ENCODE data around the gene MYO1E. TPM values are rescaled to one million over a fixed set of nuclear protein-coding genes. Genes with fewer than 3 reads are reported as not detected.

The MYO1E gene
- total RNA-seq, 1 donor from 2014 or later, result 33.6 TPM

GRCh38 chr15:59354417-59355031 is 18.1 kb downstream of the MYO1E start:
- Mint-ChIP-seq H3K27ac (no peak overlapping the region), H3K4me1 (ENCODE audit: low read depth) (peaks cover 61% of the 10 kb centered on the region), H3K4me3 (no peak overlapping the region), H3K9me3 (no peaks in the 10 kb centered on the region), H3K36me3 (ENCODE audit: low read depth) (peaks cover 6% of the 10 kb centered on the region), H3K27me3 (ENCODE audit: insufficient read depth) (peaks cover 5% of the 10 kb centered on the region)
- DNase-seq (ENCODE audit: low spot score), result no peak
- intact Hi-C loops (cut with micrococcal nuclease), result loop anchor here (5.0 kb wide), 1 partner anchor 107 kb away; no protein-coding TSS in a partner anchor

GRCh38 chr15:59353994-59354416 is 18.7 kb downstream of the MYO1E start:
- Mint-ChIP-seq H3K4me1 (ENCODE audit: low read depth) (peaks cover 63% of the 10 kb centered on the region), H3K36me3 (ENCODE audit: low read depth) (peaks cover 6% of the 10 kb centered on the region), H3K9me3 (no peaks in the 10 kb centered on the region), H3K27ac (peak overlapping the region; percentile 21), H3K27me3 (ENCODE audit: insufficient read depth) (peaks cover 7% of the 10 kb centered on the region), H3K4me3 (no peak overlapping the region)
- intact Hi-C loops (cut with micrococcal nuclease), result loop anchor here (5.0 kb wide), 1 partner anchor 107 kb away; no protein-coding TSS in a partner anchor
- DNase-seq (ENCODE audit: low spot score), result no peak

- peaks cover 3% of the 10 kb centered on the region for H3K36me3 Mint-ChIP-seq (ENCODE audit: low read depth)
- no peak overlapping the region for H3K27ac Mint-ChIP-seq
- peaks cover 57% of the 10 kb centered on the region for H3K4me1 Mint-ChIP-seq (ENCODE audit: low read depth)
- H3K4me3 Mint-ChIP-seq, result no peak overlapping the region
- intact Hi-C loops (cut with micrococcal nuclease), result loop anchor here (5.0 kb wide), 1 partner anchor 105 kb away; no protein-coding TSS in a partner anchor
- no peaks in the 10 kb centered on the region for H3K9me3 Mint-ChIP-seq
- no peak for DNase-seq (ENCODE audit: low spot score)
- peaks cover 5% of the 10 kb centered on the region for H3K27me3 Mint-ChIP-seq (ENCODE audit: insufficient read depth)
Measured at GRCh38 chr15:59352683-59353082, 20.0 kb downstream of the MYO1E start.

GRCh38 chr15:59352189-59352588 is 20.5 kb downstream of the MYO1E start:
- Mint-ChIP-seq H3K27ac (no peak overlapping the region), H3K4me1 (ENCODE audit: low read depth) (peaks cover 53% of the 10 kb centered on the region), H3K27me3 (ENCODE audit: insufficient read depth) (peaks cover 5% of the 10 kb centered on the region), H3K9me3 (no peaks in the 10 kb centered on the region), H3K36me3 (ENCODE audit: low read depth) (peaks cover 3% of the 10 kb centered on the region), H3K4me3 (no peak overlapping the region)
- intact Hi-C loops (cut with micrococcal nuclease), result loop anchor here (5.0 kb wide), 1 partner anchor 105 kb away; no protein-coding TSS in a partner anchor
- no peak for DNase-seq (ENCODE audit: low spot score)

GRCh38 chr15:59350421-59350732 is 22.3 kb downstream of the MYO1E start:
- H3K27me3 Mint-ChIP-seq (ENCODE audit: insufficient read depth), result peaks cover 2% of the 10 kb centered on the region
- peaks cover 60% of the 10 kb centered on the region for H3K4me1 Mint-ChIP-seq (ENCODE audit: low read depth)
- H3K27ac Mint-ChIP-seq, result peak overlapping the region; percentile 68
- intact Hi-C loops (cut with micrococcal nuclease), result loop anchor here (2.0 to 5.0 kb wide), 2 partner anchors 50 to 103 kb away; no protein-coding TSS in a partner anchor
- no peaks in the 10 kb centered on the region for H3K9me3 Mint-ChIP-seq
- H3K4me3 Mint-ChIP-seq, result peak overlapping the region; percentile 26
- DNase-seq (ENCODE audit: low spot score), result no peak
- peaks cover 3% of the 10 kb centered on the region for H3K36me3 Mint-ChIP-seq (ENCODE audit: low read depth)

- peaks cover 60% of the 10 kb centered on the region for H3K4me1 Mint-ChIP-seq (ENCODE audit: low read depth)
Measured at GRCh38 chr15:59349680-59350420, 22.8 kb downstream of the MYO1E start.

GRCh38 chr15:59347915-59348314 is 24.8 kb downstream of the MYO1E start:
- Mint-ChIP-seq H3K27me3 (ENCODE audit: insufficient read depth) (peaks cover 3% of the 10 kb centered on the region), H3K36me3 (ENCODE audit: low read depth) (peaks cover 9% of the 10 kb centered on the region), H3K27ac (no peak overlapping the region), H3K4me3 (no peak overlapping the region), H3K9me3 (peaks cover 1% of the 10 kb centered on the region), H3K4me1 (ENCODE audit: low read depth) (peaks cover 51% of the 10 kb centered on the region)
- intact Hi-C loops (cut with micrococcal nuclease), result no loop called here
- DNase-seq (ENCODE audit: low spot score), result no peak

More at GRCh38 chr15:59349680-59350420, 22.8 kb downstream of the MYO1E start:
- Mint-ChIP-seq H3K27me3 (ENCODE audit: insufficient read depth) (peaks cover 2% of the 10 kb centered on the region), H3K27ac (peak overlapping the region; percentile 68), H3K4me3 (peak overlapping the region; percentile 26), H3K36me3 (ENCODE audit: low read depth) (peaks cover 3% of the 10 kb centered on the region), H3K9me3 (no peaks in the 10 kb centered on the region)
- intact Hi-C loops (cut with micrococcal nuclease), result loop anchor here (2.0 to 5.0 kb wide), 2 partner anchors 49 to 103 kb away; no protein-coding TSS in a partner anchor
- no peak for DNase-seq (ENCODE audit: low spot score)

GRCh38 chr15:59346951-59347350 is 25.7 kb downstream of the MYO1E start:
- no peak overlapping the region for H3K4me3 Mint-ChIP-seq
- peaks cover 9% of the 10 kb centered on the region for H3K27me3 Mint-ChIP-seq (ENCODE audit: insufficient read depth)
- peaks cover 12% of the 10 kb centered on the region for H3K36me3 Mint-ChIP-seq (ENCODE audit: low read depth)
- peaks cover 55% of the 10 kb centered on the region for H3K4me1 Mint-ChIP-seq (ENCODE audit: low read depth)
- H3K27ac Mint-ChIP-seq, result no peak overlapping the region
- no peak for DNase-seq (ENCODE audit: low spot score)
- intact Hi-C loops (cut with micrococcal nuclease), result no loop called here
- H3K9me3 Mint-ChIP-seq, result peaks cover 6% of the 10 kb centered on the region

- H3K27ac Mint-ChIP-seq, result no peak overlapping the region
Measured at GRCh38 chr15:59345326-59345725, 27.3 kb downstream of the MYO1E start.

GRCh38 chr15:59344311-59344710 is 28.4 kb downstream of the MYO1E start:
- Mint-ChIP-seq H3K27ac (no peak overlapping the region), H3K36me3 (ENCODE audit: low read depth) (peaks cover 10% of the 10 kb centered on the region), H3K4me3 (no peak overlapping the region), H3K9me3 (peaks cover 6% of the 10 kb centered on the region), H3K4me1 (ENCODE audit: low read depth) (peaks cover 29% of the 10 kb centered on the region), H3K27me3 (ENCODE audit: insufficient read depth) (peaks cover 9% of the 10 kb centered on the region)
- intact Hi-C loops (cut with micrococcal nuclease), result no loop called here
- DNase-seq (ENCODE audit: low spot score), result no peak

More at GRCh38 chr15:59345326-59345725, 27.3 kb downstream of the MYO1E start:
- Mint-ChIP-seq H3K27me3 (ENCODE audit: insufficient read depth) (peaks cover 11% of the 10 kb centered on the region), H3K9me3 (peaks cover 6% of the 10 kb centered on the region), H3K4me1 (ENCODE audit: low read depth) (peaks cover 38% of the 10 kb centered on the region), H3K36me3 (ENCODE audit: low read depth) (peaks cover 12% of the 10 kb centered on the region), H3K4me3 (no peak overlapping the region)
- intact Hi-C loops (cut with micrococcal nuclease), result no loop called here
- DNase-seq (ENCODE audit: low spot score), result no peak

- Mint-ChIP-seq H3K4me1 (ENCODE audit: low read depth) (peaks cover 20% of the 10 kb centered on the region), H3K27me3 (ENCODE audit: insufficient read depth) (peaks cover 9% of the 10 kb centered on the region), H3K36me3 (ENCODE audit: low read depth) (peaks cover 10% of the 10 kb centered on the region)
Measured at GRCh38 chr15:59340325-59340724, 32.3 kb downstream of the MYO1E start.

GRCh38 chr15:59339252-59339672 is 33.4 kb downstream of the MYO1E start:
- Mint-ChIP-seq H3K9me3 (peaks cover 6% of the 10 kb centered on the region), H3K27ac (no peak overlapping the region), H3K4me1 (ENCODE audit: low read depth) (peaks cover 17% of the 10 kb centered on the region), H3K4me3 (no peak overlapping the region), H3K36me3 (ENCODE audit: low read depth) (peaks cover 10% of the 10 kb centered on the region), H3K27me3 (ENCODE audit: insufficient read depth) (peaks cover 9% of the 10 kb centered on the region)
- intact Hi-C loops (cut with micrococcal nuclease), result no loop called here
- no peak for DNase-seq (ENCODE audit: low spot score)

More at GRCh38 chr15:59340325-59340724, 32.3 kb downstream of the MYO1E start:
- no peak overlapping the region for H3K27ac Mint-ChIP-seq
- intact Hi-C loops (cut with micrococcal nuclease), result no loop called here
- DNase-seq (ENCODE audit: low spot score), result no peak
- peaks cover 6% of the 10 kb centered on the region for H3K9me3 Mint-ChIP-seq
- H3K4me3 Mint-ChIP-seq, result no peak overlapping the region

GRCh38 chr15:59338414-59338813 is 34.3 kb downstream of the MYO1E start:
- H3K9me3 Mint-ChIP-seq, result peaks cover 6% of the 10 kb centered on the region
- intact Hi-C loops (cut with micrococcal nuclease), result no loop called here
- no peak overlapping the region for H3K4me3 Mint-ChIP-seq
- DNase-seq (ENCODE audit: low spot score), result no peak
- H3K27ac Mint-ChIP-seq, result no peak overlapping the region
- peaks cover 5% of the 10 kb centered on the region for H3K36me3 Mint-ChIP-seq (ENCODE audit: low read depth)
- H3K27me3 Mint-ChIP-seq (ENCODE audit: insufficient read depth), result peaks cover 9% of the 10 kb centered on the region
- H3K4me1 Mint-ChIP-seq (ENCODE audit: low read depth), result peaks cover 21% of the 10 kb centered on the region

All from activated T-helper 1 cell treated with anti-CD3 and anti-CD28 coated beads, Interleukin-12 subunit alpha, Interleukin-12 subunit beta, Interleukin-2, Interleukin-4 antibody, amounts not matched to agents 30 ng/mL and 10 ng/mL and 1 ng/mL, durations not matched to agents 14 hours and 24 hours and 36 hours (primary cell).